HepG2 (cell line): Measurements from ENCODE around the gene TDRD1. TPM values are rescaled to one million over a fixed set of nuclear protein-coding genes. Genes with fewer than 3 reads are reported as not detected.

ENCODE experiments used
- ATAC-seq: fragments of 200-7000 bp; cut with Tn5 transposase; 3 replicates; pipeline ENCODE4 v1.9.1; 2020; ENCODE audit warnings: mild to moderate bottlenecking, moderate library complexity
- BruUV-seq: library from RNA; stranded (reverse); fragments of 400-500 nt; replicated peaks from 2 replicates; lab custom pipeline; 2021; lab: Mats Ljungman, UMichigan
- CTCF ChIA-PET: fragments of 300-600 bp; formaldehyde crosslinking; extraction: SDS; loops from one replicate; lab custom pipeline; 2021; ENCODE audit warnings: low total read pairs, inconsistent platforms, low intra/inter-chr PET ratio; lab: Yijun Ruan, JAX
- POLR2A ChIA-PET: fragments of 350-600 bp; sonication (Branson Sonifier 250); formaldehyde crosslinking; loops from one replicate; lab custom pipeline; 2020; ENCODE audit warnings: antibody characterized with exemption, inconsistent platforms; lab: Yijun Ruan, JAX
- DNase-seq: peaks from one replicate; pipeline ENCODE4 v3.0.0-alpha.2; 2015; ENCODE audit warnings: low spot score
- FAIRE-seq: peaks from 3 replicates; lab custom pipeline; 2011; peaks lifted over from hg19 to GRCh38; lab: Jason Lieb, UNC
- H2AFZ ChIP-seq: one replicate; pipeline ENCODE4 v1.6.1; 2011; ENCODE audit warnings: low read length, inconsistent platforms
- H3K27ac ChIP-seq: fragments of 300-600 bp; 3 replicates; pipeline ENCODE4 v1.8.0; 2011; ENCODE audit warnings: mixed run types, mild to moderate bottlenecking, mixed read lengths, low read length, inconsistent platforms; ENCODE audit not compliant: insufficient read depth; ENCODE audit errors: extremely low read length
- H3K27me3 ChIP-seq, 2 experiments: fragments of 200-600 bp in 1 of 2; 2 replicates in 1 of 2; 3 replicates in 1 of 2; pipeline versions ENCODE4 v1.6.0 to v1.8.0; 2011; ENCODE audit warnings: low read length in 2 of 2, mild to moderate bottlenecking in 2 of 2, moderate library complexity in 2 of 2, inconsistent platforms in 1 of 2; ENCODE audit not compliant: insufficient read depth in 2 of 2, control insufficient read depth in 1 of 2
- H3K36me3 ChIP-seq, 2 experiments: fragments of 200-600 bp in 1 of 2; replicated peaks in 1 of 2; 2 replicates in 1 of 2; 3 replicates in 1 of 2; pipeline versions ENCODE4 v1.5.1 to v1.8.0; 2011; ENCODE audit warnings: low read length in 2 of 2, inconsistent platforms in 1 of 2; ENCODE audit not compliant: insufficient read depth in 2 of 2, control insufficient read depth in 1 of 2
- H3K4me1 ChIP-seq: 2 replicates; pipeline ENCODE4 v1.5.1; 2012; ENCODE audit warnings: low read length, inconsistent platforms; ENCODE audit not compliant: insufficient read depth
- H3K4me2 ChIP-seq: 2 replicates; pipeline ENCODE4 v1.6.0; 2011; ENCODE audit warnings: low read depth, low read length, inconsistent platforms
- H3K4me3 ChIP-seq, 3 experiments: fragments of 200-600 bp in 1 of 3; sonication (generic), shearing (Covaris generic) in 1 of 3; replicated peaks in 1 of 3; 2 replicates each; pipeline ENCODE4 v1.5.1; 2011 to 2016; ENCODE audit warnings: low read length in 3 of 3, inconsistent platforms in 2 of 3, low read depth in 2 of 3, mild to moderate bottlenecking in 2 of 3, control low read depth in 1 of 3, mixed read lengths in 1 of 3; ENCODE audit not compliant: insufficient read depth in 1 of 3
- H3K79me2 ChIP-seq: one replicate; pipeline ENCODE4 v1.6.1; 2011; ENCODE audit warnings: low read length, inconsistent platforms; ENCODE audit not compliant: insufficient read depth
- H3K9ac ChIP-seq: 2 replicates; pipeline ENCODE4 v1.6.0; 2011; ENCODE audit warnings: mild to moderate bottlenecking, low read depth, low read length, inconsistent platforms; ENCODE audit not compliant: insufficient read depth
- H3K9me3 ChIP-seq: 2 replicates; pipeline ENCODE4 v1.5.1; 2012; ENCODE audit warnings: mild to moderate bottlenecking, low read length
- H4K20me1 ChIP-seq: 2 replicates; pipeline ENCODE4 v1.6.0; 2011; ENCODE audit warnings: inconsistent platforms, mild to moderate bottlenecking, low read length, moderate library complexity; ENCODE audit not compliant: insufficient read depth
- HNF4G ChIP-seq, 2 experiments: sonication (generic) in 1 of 2; formaldehyde crosslinking in 1 of 2; IDR thresholded peaks; 2 replicates each; pipeline versions ENCODE4 v1.4.0 to v1.6.1; 2011 to 2020; ENCODE audit warnings: borderline replicate concordance in 2 of 2, low read depth in 2 of 2, mild to moderate bottlenecking in 2 of 2, low read length in 1 of 2, missing genetic modification reagents in 1 of 2, moderate library complexity in 1 of 2
- MAFF ChIP-seq: IDR thresholded peaks from 2 replicates; pipeline ENCODE4 v1.6.1; 2011; ENCODE audit warnings: low read depth, low read length, improper control_type of control experiment
- ZBTB1 ChIP-seq: sonication (generic); formaldehyde crosslinking; IDR thresholded peaks from 2 replicates; pipeline ENCODE4 v1.4.0; 2020; ENCODE audit warnings: missing genetic modification reagents, borderline replicate concordance
- ZFX ChIP-seq: sonication (generic); formaldehyde crosslinking; IDR thresholded peaks from 2 replicates; pipeline ENCODE4 v1.4.0; 2020; ENCODE audit warnings: mild to moderate bottlenecking, low read depth, missing genetic modification reagents, moderate library complexity
- ZNF776 ChIP-seq: sonication (generic); formaldehyde crosslinking; IDR thresholded peaks from 2 replicates; pipeline ENCODE4 v1.4.0; 2020; ENCODE audit warnings: mild to moderate bottlenecking, missing genetic modification reagents
- WGBS: methylation state at CpG from one replicate; pipeline ENCODE4 v1.1.6; 2017; ENCODE audit warnings: low lambda C conversion rate; 5-methylcytosine and 5-hydroxymethylcytosine counted together
- in situ Hi-C: cut with HindIII; loops from 2 replicates; pipeline ENCODE4 v1.10.0; 2017; ENCODE audit warnings: low pct_unique_long_range_greater_than_20kb; ENCODE audit not compliant: extremely low pct_ligation_motif_present
- intact Hi-C: fragments of 100-400 bp; cut with micrococcal nuclease; formaldehyde crosslinking; loops from one replicate; pipeline ENCODE4 v1.10.0; 2022; ENCODE audit not compliant: unreplicated experiment
- polyA plus RNA-seq, 8 experiments: library from polyadenylated mRNA; depleted of rRNA in 3 of 8; stranded (reverse) in 7 of 8; unstranded in 1 of 8; fragments of >200 nt; fragmentation: Illumina TruSeq in 4 of 8; extraction: Trizol in 4 of 8; gene quantifications; 2 replicates each; pipeline versions ENCODE4 v1.2.1 to v1.2.3, GENCODE V29; 2011 to 2016; ENCODE audit warnings: low read depth in 4 of 8, missing spikeins in 1 of 8, mixed read lengths in 1 of 8; ENCODE audit not compliant: insufficient read depth in 1 of 8
- total RNA-seq, 5 experiments: library from RNA; depleted of rRNA; stranded (reverse); fragments of >200 nt; fragmentation: Illumina TruSeq; extraction: Trizol; gene quantifications; 2 replicates each; pipeline ENCODE4 v1.2.3, GENCODE V29; 2016; ENCODE audit warnings: low read depth in 1 of 5
- TF ChIP-seq, protein P1 (sequence below): sonication (generic); formaldehyde crosslinking; conservative IDR thresholded peaks from 2 replicates; pipeline ENCODE4 v1.4.0; 2020; ENCODE audit warnings: missing genetic modification reagents
- TF ChIP-seq, protein P2 (sequence below): sonication (generic); formaldehyde crosslinking; IDR thresholded peaks from 2 replicates; pipeline ENCODE4 v1.5.0; 2020; ENCODE audit warnings: mild to moderate bottlenecking, low read depth, missing genetic modification reagents, borderline replicate concordance
- TF ChIP-seq, protein P3 (sequence below): sonication (generic); formaldehyde crosslinking; IDR thresholded peaks from 2 replicates; pipeline ENCODE4 v1.4.0; 2020; ENCODE audit warnings: missing genetic modification reagents
- TF ChIP-seq, protein P4 (sequence below): sonication (generic); formaldehyde crosslinking; conservative IDR thresholded peaks from 2 replicates; pipeline ENCODE4 v1.4.0; 2020; ENCODE audit warnings: missing genetic modification reagents
- TF ChIP-seq, protein P5 (sequence below): sonication (generic); formaldehyde crosslinking; IDR thresholded peaks from 2 replicates; pipeline ENCODE4 v1.4.0; 2020; ENCODE audit warnings: mild to moderate bottlenecking, missing genetic modification reagents

The TDRD1 gene
- total and polyA plus RNA-seq, 2 of the 13 experiments (the other 11 are each of a cell fraction or from before 2014, with no cell fraction given), result not detected

DNA sequence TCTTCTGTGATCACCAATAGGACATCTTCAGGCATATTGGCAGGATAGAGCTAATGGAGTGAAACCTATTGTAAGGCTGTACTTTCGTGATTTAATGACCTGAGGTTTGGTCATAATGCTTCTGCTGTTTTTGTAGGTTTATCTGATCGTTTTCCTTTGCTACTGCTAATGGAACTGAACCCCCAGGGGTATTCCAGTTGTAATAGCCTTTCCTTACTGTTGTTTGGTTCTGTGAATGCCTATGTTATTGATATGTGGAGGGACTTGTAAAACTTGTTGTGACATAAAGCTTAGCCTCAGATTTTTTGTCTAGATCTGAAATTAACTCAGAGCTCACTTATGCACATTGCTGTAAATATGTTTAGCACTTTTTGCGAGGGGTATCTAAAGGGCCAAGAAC lies 49.0 kb downstream of the TDRD1 start:
- intact Hi-C loops, result no loop called here
- H4K20me1 ChIP-seq, result no peaks in the 10 kb centered on the region
- in situ Hi-C loops, result no loop called here
- H2AFZ ChIP-seq, result no peak overlapping the region
- no peak overlapping the region for H3K27ac ChIP-seq
- H3K9me3 ChIP-seq, result no peaks in the 10 kb centered on the region
- TF ChIP-seq ZBTB1 (CRISPR knock-in tag), result no peak
- TF ChIP-seq, protein P1, sequence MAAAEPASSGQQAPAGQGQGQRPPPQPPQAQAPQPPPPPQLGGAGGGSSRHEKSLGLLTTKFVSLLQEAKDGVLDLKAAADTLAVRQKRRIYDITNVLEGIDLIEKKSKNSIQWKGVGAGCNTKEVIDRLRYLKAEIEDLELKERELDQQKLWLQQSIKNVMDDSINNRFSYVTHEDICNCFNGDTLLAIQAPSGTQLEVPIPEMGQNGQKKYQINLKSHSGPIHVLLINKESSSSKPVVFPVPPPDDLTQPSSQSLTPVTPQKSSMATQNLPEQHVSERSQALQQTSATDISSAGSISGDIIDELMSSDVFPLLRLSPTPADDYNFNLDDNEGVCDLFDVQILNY (CRISPR knock-in tag), result no peak
- FAIRE-seq (no peak), DNase-seq (no peak), ATAC-seq (no peak)
- ChIA-PET POLR2A (no interaction called here), CTCF (no interaction called here)
- no peak overlapping the region for H3K9ac ChIP-seq
- H3K4me2 ChIP-seq, result no peak overlapping the region
- no TSS peak for BruUV-seq
- H3K4me1 ChIP-seq, result no peaks in the 10 kb centered on the region
- H3K36me3 ChIP-seq, result no peaks in the 10 kb centered on the region
- peaks cover 0 to 14% of the 10 kb centered on the region in 2 experiments; a peak in 2 of 5 replicates for H3K27me3 ChIP-seq
- no peaks in the 10 kb centered on the region for H3K79me2 ChIP-seq
- no peak overlapping the region for H3K4me3 ChIP-seq
- WGBS, result 12% methylated on average over 3 of the region's 3 CpGs

DNA sequence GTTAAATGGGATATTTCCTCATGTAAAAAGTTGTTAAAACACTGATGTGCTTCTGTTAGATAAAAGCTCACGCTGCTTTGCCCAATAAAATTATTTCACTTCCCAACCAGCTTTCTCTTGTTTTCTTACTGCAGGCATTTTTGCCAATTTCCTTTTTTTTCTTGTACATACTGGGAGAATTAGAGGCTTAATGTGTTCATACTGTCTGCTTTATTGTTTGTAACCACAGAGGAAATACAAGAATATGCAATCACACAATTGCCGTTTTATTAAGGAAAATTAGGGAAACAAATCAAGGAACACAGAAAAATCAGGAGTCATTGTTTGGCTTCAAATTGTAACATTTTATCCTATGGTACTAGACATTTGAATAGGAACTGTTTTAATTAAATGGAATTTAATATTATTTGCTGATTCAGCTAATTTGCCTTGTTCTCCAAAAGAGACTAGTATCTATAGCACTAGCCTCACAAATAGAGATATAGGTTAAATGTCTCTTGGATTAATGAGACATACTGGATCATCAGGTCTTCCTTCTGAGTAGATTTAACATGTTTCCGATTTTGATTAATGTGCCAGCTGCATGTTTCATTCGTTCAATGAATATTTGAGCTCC lies 53.5 kb downstream of the TDRD1 start:
- H3K4me3 ChIP-seq, result no peak overlapping the region
- ChIA-PET CTCF (no interaction called here), POLR2A (no interaction called here)
- peaks cover 0 to 16% of the 10 kb centered on the region in 2 experiments; a peak in 1 of 5 replicates for H3K27me3 ChIP-seq
- no peak for ATAC-seq
- in situ Hi-C loops (no loop called here), intact Hi-C loops (no loop called here)
- no peaks in the 10 kb centered on the region for H4K20me1 ChIP-seq
- H3K27ac ChIP-seq, result no peak overlapping the region
- no peak for FAIRE-seq
- H3K79me2 ChIP-seq, result no peaks in the 10 kb centered on the region
- no peaks in the 10 kb centered on the region for H3K4me1 ChIP-seq
- no peak overlapping the region for H3K9ac ChIP-seq
- no peaks in the 10 kb centered on the region for H3K36me3 ChIP-seq
- no peak overlapping the region for H2AFZ ChIP-seq
- BruUV-seq, result no TSS peak
- 11% methylated on average over 4 of the region's 4 CpGs for WGBS
- no peak overlapping the region for H3K4me2 ChIP-seq
- no peaks in the 10 kb centered on the region for H3K9me3 ChIP-seq
- no peak for DNase-seq
- no peak for TF ChIP-seq HNF4G (IDR thresholded peaks at IDR 0.05; ENCODE audit: borderline replicate concordance, low read depth, low read length)
- TF ChIP-seq HNF4G (CRISPR knock-in tag; IDR thresholded peaks at IDR 0.05; ENCODE audit: borderline replicate concordance, low read depth), result no peak
- no peak for TF ChIP-seq ZNF776 (CRISPR knock-in tag)
- TF ChIP-seq, protein P2, sequence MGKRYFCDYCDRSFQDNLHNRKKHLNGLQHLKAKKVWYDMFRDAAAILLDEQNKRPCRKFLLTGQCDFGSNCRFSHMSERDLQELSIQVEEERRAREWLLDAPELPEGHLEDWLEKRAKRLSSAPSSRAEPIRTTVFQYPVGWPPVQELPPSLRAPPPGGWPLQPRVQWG (CRISPR knock-in tag), result no peak
- TF ChIP-seq, protein P3, sequence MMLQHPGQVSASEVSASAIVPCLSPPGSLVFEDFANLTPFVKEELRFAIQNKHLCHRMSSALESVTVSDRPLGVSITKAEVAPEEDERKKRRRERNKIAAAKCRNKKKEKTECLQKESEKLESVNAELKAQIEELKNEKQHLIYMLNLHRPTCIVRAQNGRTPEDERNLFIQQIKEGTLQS (CRISPR knock-in tag), result no peak
- TF ChIP-seq, protein P4, sequence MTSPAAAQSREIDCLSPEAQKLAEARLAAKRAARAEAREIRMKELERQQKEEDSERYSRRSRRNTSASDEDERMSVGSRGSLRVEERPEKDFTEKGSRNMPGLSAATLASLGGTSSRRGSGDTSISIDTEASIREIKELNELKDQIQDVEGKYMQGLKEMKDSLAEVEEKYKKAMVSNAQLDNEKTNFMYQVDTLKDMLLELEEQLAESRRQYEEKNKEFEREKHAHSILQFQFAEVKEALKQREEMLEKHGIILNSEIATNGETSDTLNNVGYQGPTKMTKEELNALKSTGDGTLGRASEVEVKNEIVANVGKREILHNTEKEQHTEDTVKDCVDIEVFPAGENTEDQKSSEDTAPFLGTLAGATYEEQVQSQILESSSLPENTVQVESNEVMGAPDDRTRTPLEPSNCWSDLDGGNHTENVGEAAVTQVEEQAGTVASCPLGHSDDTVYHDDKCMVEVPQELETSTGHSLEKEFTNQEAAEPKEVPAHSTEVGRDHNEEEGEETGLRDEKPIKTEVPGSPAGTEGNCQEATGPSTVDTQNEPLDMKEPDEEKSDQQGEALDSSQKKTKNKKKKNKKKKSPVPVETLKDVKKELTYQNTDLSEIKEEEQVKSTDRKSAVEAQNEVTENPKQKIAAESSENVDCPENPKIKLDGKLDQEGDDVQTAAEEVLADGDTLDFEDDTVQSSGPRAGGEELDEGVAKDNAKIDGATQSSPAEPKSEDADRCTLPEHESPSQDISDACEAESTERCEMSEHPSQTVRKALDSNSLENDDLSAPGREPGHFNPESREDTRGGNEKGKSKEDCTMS (CRISPR knock-in tag), result no peak
- peak; percentile 99 for TF ChIP-seq MAFF
- TF ChIP-seq ZFX (CRISPR knock-in tag), result no peak
- TF ChIP-seq, protein P5, sequence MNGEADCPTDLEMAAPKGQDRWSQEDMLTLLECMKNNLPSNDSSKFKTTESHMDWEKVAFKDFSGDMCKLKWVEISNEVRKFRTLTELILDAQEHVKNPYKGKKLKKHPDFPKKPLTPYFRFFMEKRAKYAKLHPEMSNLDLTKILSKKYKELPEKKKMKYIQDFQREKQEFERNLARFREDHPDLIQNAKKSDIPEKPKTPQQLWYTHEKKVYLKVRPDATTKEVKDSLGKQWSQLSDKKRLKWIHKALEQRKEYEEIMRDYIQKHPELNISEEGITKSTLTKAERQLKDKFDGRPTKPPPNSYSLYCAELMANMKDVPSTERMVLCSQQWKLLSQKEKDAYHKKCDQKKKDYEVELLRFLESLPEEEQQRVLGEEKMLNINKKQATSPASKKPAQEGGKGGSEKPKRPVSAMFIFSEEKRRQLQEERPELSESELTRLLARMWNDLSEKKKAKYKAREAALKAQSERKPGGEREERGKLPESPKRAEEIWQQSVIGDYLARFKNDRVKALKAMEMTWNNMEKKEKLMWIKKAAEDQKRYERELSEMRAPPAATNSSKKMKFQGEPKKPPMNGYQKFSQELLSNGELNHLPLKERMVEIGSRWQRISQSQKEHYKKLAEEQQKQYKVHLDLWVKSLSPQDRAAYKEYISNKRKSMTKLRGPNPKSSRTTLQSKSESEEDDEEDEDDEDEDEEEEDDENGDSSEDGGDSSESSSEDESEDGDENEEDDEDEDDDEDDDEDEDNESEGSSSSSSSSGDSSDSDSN (CRISPR knock-in tag), result no peak
